Measurements from ENCODE around the gene SMAD6.

DNA sequence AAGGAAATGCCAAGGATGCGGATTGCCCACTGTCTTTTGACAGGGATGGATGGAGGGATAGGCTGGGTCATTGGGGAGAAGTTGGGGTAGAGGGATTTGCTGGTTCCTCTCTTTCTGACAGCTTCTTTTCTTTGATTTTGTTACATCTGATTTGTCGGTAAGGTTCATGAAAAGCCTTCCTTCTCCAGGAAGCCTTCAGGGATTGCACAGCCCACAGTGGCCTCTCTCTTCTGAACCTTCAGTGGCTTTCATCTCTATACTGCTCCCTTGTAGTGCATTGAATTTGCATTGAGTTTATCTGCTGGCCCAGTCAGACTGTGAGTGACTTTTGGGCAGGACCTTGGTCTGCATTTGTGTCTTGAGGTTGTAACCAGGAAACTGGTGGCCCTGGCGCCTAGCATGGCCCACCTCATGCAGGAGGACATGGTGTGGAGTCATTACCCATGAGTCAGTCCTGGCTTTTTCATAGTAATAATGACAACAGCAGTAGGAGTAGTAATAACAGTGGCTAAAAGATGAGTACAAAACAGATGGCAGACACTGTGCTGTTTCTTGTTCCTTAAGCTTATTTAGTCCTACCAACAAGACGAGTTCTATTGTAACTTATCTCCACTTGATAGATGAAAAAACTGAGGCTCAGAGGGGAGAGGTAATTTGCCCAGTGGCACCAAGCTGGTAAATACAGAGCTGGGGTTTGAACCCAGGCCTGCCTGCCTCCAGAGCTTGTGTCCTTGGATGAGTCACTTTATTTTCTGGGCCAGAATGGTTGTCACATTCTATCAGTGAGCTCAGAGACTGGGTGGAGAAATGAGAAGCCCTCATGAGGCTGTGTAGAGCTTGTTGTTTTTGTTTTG is 28.4 kb downstream of the SMAD6 start:
- TF ChIP-seq EZH2 (IDR thresholded peaks at IDR 0.05; ENCODE audit: low read depth, unreplicated experiment) (no peak), EZH2phosphoT487 (IDR thresholded peaks at IDR 0.05; ENCODE audit: unreplicated experiment) (no peak), POLR2AphosphoS5 (IDR thresholded peaks at IDR 0.05; ENCODE audit: low read depth) (no peak)
- TF ChIP-seq, protein P1, sequence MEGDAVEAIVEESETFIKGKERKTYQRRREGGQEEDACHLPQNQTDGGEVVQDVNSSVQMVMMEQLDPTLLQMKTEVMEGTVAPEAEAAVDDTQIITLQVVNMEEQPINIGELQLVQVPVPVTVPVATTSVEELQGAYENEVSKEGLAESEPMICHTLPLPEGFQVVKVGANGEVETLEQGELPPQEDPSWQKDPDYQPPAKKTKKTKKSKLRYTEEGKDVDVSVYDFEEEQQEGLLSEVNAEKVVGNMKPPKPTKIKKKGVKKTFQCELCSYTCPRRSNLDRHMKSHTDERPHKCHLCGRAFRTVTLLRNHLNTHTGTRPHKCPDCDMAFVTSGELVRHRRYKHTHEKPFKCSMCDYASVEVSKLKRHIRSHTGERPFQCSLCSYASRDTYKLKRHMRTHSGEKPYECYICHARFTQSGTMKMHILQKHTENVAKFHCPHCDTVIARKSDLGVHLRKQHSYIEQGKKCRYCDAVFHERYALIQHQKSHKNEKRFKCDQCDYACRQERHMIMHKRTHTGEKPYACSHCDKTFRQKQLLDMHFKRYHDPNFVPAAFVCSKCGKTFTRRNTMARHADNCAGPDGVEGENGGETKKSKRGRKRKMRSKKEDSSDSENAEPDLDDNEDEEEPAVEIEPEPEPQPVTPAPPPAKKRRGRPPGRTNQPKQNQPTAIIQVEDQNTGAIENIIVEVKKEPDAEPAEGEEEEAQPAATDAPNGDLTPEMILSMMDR (conservative IDR thresholded peaks at IDR 0.05; ENCODE audit: low read depth in 2 of 2) = no peak
